Stimulated activated CD4-positive, alpha-beta T cell treated with anti-CD3 and anti-CD28 coated beads, TNF-alpha, amount 100 ng/mL, for 24 hours (primary cell): ENCODE results near the gene LRCH1.
A peak's percentile ranks its signal among the peaks of the same experiment; 100 is the strongest.

Source experiments
- DNase-seq, 3 experiments: peaks; one replicate each; pipeline ENCODE4 v3.0.0-alpha.2; 2020; ENCODE audit warnings: low read depth in 3 of 3

Gene LRCH1

GRCh38 chr13:46638262-46638661, 85.3 kb downstream of the LRCH1 start:
- no peak for DNase-seq

DNA sequence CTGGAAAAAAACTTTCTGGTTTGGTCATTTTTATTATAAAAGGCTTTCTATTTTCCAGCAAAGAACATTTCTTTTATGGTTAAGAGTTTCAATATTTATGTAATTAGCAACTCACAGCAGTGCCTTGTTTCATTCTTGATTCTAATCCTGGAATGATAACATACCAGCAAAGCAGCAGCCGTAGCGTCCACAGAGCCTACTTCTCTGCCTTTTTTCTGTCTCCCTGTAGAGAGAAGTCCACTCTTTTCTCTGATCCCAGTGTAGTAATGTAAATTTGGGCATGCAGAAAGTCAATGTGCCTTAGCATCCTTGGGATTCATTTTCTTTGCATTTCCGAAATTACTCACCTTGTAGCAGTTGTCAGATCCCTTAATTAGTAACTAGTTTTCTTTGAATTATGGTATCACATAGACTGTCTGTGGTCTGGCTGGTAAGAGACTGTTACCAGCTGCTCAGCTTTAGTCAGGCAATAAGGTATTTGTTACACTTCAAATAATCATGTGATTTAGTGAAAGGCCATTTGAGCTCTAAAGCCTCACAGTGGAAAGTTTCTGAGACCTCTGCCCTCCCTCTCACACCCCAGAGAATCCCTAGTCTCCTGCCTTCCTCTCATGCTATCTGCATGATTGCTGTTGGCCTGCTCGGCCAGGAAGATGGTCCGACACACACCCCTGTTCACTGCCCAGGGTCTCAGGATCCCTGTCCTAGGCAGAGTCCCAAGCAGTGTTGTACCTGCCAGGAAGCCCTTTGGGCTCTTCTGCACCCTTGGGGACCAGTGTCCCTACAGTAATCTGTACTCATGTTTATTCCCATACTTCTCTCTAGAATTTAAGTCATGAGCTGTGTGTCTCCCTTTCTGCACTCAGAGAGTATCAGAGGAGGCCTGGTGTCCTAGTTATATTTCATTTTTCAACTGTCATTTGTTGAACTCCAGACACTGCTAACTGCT, 86.3 kb downstream of the LRCH1 start:
- no peak for DNase-seq

DNA sequence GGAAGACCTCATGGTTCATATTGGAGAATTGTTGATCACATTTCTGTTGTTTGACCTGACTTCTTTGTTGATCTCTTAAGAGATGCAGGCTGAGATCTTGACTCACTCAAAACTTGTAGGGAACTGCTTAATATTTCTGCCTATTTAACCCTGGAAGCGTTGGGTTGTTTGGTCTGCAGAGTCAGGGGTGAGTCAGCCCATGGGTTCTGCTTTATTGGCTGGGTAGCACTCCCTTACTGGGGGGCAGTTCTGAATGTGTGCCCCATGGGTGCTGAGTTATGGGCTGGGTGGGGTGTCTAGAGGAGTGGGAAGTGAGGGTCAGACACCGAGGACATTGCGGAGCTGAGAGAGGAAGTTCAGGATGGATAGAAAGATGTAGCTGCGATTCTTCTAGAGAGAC, 87.9 kb downstream of the LRCH1 start:
- no peak for DNase-seq

GRCh38 chr13:46641274-46642081, 88.5 kb downstream of the LRCH1 start:
- no peak for DNase-seq

DNA sequence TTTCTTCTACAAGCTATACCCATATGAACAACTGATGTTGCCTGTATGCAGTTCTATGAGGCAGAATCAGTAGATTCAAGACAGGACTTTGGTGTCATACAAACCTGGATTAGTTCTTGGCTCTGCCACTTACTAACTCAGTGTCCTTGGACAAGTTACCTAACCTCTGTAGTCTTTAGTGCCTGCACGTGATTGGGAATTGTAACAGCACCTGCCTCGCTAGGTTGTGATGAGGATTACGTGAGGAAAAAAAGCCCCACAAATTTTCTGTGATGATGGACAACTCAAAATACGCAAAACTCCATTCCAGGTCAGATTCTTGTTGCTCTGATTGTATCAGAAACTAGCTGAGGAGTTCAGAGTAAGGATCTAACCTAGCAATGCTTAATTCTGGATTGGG, 89.3 kb downstream of the LRCH1 start:
- DNase-seq, result no peak

DNA sequence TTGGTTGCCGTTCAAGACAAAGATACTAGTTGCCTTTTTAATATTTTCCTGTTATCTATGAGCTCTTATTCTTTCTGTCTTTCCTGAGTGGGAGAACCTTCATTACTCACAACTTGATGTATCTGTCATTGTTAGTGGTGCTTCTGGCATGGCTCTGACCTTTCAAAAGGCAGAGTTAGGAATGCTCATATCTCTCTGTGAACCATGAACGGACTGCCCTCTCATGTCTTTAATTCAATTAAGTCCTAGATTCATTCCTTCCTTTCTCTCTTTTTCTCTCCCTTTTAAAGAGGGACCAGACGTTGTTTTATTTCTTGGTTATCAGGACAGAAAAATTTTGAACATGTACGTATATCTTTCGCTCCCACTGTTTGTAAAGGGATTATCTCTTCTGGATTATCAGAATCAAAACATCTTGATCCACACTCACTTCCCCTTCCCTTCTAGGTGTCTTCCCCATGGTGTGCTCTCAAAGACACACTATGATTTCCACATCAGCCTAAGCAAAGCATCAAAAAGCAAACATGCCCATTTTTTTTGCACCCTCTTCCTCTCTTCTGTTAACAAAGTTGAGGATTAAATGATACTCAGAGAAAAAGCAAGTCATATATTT, 90.3 kb downstream of the LRCH1 start:
- no peak for DNase-seq

DNA sequence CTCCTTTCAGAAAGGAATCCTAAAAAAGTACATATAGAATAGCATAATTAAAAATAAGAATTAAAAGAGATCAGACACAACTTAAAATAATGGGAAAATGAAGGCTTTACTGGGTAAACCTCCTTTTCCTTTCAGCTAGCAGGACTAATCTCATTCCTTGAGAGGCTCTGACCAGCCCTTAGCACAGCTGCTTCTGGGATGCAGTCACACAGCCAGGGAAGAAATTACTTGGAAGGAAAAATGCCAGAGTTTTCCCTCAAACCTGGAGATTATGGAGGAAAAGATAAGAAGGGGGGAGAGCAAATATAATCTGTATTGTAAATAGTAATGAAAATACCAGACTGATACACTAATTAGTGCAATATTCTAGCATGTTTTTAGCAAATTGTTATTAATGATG, 91.8 kb downstream of the LRCH1 start:
- DNase-seq, result no peak

DNA sequence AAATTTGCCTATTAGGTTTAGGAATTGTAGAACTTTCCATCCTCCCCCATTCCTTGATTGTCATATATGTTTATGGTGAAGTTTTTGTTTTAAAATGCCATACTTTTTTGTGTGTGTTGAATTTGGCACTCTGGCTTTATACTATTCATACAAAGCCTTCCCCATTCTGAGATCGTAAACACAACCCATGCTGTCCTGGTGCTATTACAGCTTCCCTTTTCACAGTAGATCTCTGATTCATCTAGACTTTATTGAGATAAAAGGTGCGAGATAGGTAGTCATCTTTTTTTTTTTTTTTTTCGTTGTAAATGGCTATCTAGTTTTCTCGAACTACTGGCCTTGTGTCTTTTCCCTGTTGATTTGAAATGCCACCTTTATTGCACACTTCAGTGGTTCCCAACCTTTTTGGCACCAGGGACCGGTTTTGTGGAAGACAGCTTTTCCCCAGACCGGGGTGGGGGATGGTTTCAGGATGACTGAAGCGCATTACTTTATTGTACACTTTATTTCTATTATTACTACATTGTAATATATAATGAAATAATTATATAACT, 94.6 kb downstream of the LRCH1 start:
- DNase-seq, result no peak

GRCh38 chr13:46648166-46648607, 95.2 kb downstream of the LRCH1 start:
- DNase-seq, result peak in 1 of 3 experiments; percentile 3

- no peak for DNase-seq
Measured at GRCh38 chr13:46649816-46650215, 96.8 kb downstream of the LRCH1 start.

- no peak for DNase-seq
Measured at GRCh38 chr13:46654951-46655350, 102.0 kb downstream of the LRCH1 start.

DNA sequence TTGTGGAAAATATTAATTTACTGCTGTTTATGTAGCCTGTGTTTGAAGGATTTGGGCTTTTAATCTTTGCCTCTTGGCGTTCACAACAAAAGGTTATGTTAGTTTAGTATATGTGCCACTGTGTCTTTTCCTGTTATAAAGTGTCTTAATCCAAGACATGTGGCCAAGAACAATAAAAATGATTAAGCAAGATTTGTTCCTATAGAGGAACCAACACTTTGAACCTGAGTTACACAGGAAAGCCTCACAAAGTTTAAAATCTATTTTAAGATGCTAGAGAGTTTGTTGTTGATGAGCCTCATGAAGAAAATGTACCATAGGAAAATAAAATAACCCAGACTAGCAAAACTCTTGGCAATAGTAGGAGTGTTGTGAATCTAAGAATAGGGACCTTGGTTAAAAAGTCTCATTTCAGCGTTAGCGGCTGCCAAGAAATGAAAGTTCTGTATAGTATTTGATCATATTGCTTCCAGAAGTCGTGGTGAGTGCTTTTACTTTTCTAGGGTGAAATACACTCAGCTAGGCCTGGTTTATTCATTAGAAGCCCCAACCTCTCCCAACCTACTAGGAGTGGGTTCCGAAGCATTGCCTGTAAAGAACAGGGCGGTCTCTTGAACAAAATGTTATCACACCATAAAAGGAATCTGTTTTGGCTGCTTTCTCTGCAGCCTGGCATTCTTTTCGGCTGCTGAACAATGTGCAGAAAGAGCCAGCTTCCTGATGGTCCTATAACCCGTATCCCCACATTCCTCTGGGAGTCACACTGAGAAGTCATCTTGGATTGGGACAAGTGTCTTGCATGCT, 102.6 kb downstream of the LRCH1 start:
- no peak for DNase-seq

DNA sequence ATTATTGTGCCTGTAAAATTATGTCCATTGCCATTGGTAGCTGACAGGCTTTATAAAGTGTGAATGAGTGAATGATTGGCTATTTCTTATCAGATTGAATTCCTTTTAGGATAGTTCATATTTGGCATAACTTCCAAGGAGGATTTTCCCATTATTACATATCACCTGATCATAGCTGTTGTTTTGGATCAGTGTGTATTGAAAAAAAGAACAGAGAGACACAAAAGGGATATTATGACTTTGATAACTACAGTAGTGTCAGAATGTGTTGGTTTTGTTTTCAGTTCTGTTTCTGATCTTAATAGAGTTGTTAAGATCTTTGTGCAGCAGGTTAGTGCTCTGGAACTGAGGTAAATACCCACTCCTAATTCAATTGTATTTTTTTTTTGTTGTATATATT, 103.8 kb downstream of the LRCH1 start:
- DNase-seq, result no peak

DNA sequence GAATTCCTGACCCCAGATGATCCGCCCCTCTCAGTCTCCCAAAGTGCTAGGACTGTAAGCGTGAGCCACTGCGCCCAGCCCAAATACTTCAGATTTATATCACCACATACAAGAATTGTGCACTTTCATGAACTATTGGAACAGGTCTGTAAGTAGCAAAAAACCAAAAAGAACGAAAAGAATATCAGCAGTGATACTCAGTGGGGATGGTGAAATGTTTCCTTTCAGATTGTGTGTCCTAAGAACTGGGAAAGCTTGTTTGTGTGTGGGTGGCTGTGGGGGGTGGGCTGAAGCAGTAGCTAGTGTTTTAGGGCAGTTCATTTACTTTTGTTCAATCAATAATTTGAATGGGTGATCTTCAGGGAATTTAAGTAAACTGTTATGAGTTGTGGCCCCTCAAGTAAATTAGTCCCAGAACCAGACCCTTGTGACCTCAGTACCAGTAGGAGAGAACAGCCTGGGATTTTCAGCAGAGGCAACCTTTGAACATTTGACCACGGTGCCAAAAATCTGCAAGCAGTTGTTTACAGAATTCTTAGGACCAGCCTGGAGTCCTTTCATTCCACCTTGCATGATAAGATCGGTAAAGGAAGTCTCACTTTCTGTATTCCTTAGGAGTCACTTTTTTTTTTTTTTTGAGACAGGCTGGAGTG, 106.6 kb downstream of the LRCH1 start:
- DNase-seq, result no peak

- DNase-seq, result no peak
Measured at GRCh38 chr13:46660416-46660815, 107.4 kb downstream of the LRCH1 start.

DNA sequence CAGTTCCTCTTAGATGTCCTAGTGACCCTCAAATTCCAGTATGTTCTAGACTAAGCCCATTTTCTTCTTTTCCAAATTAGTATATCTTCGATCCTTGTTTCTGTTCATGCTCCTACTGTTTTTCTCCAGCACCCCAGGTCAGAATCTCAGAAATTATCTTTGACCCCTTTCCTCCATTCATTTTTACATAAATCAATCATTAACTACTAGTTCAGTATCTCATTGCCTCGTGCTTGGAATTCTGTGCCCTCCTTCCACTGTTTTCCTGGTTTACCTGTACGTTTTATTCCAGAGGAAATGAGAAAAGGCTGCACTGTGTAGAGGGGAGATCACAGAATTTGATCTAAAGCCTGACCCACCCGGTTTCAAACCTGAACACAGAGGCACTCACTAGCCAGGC, 107.9 kb downstream of the LRCH1 start:
- DNase-seq, result no peak

GRCh38 chr13:46662690-46663089, 109.7 kb downstream of the LRCH1 start:
- no peak for DNase-seq

DNA sequence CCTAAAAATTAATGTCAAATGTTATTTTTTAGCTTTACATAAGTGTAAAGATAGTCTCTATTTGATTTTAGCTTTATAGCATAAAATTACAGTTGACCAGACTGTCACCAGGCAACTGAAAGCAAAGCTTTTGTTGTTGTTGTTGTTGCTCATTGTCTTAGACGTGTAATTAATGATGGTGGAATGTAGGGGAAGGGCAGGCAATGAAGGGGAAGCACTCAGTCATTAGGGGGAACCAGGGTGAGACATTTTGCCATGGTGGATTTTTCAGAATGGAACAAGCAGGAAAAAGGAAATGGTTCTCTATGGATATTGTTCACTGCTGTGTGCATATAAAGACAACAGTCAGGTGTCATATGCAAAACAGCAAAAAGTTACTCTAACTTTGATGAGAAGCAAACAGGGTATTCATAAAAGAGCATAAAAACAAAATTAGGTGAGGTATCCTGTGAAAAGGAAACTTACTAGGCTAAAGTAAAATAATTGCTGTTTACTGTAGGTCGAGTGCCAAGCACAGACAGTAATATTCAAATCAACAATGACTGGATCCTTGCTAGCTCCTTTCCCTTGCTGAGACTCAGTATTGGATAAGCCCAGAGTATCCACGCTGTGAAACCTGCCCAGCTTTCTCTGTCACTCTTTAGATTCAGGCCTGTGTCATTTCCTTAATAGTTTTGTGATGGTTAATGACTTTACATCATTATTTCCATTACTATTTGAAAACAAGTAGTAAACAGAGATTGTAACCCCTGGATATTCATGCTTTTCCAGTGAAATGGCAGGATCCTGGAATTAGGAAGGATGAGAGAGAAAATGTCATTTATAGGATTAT, 110.5 kb downstream of the LRCH1 start:
- no peak for DNase-seq

DNA sequence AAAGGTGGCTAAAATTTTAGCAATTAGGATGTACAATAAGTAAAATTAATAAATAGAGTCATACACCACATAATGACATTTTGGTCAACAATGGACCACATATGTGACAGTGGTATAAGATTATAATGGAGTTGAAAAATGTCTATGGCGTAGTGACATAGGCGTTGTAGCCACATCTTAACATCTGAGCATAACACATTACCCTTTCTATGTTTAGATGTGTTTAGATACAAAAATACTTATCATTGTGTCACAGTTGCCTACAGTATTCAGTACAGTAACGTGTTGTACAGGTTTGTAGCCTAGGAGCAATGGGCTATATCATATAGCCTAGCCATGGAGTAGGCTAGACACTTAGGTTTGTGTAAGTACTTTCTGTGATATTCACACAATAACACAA, 111.2 kb downstream of the LRCH1 start:
- DNase-seq, result no peak

DNA sequence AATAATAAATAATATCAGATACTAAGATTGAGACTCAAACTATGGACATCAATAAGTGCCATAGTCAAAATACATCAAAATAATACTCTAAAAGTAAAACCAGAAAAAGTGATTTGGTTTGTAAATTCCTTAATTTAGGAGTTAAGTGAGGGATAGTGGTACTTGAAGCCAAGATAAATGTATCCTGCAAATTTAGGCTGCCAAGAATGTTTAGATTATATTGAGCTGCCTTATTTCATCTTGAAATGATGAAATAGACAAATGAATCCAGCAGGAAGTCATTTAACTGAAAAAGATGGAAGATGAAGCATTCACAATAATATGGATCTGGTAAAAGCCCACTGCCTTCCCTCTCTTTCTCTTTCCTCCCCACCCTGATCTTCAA, 112.3 kb downstream of the LRCH1 start:
- no peak for DNase-seq
